ENCODE results near the gene EIF6. TPM values are rescaled to one million over a fixed set of nuclear protein-coding genes. Genes with fewer than 3 reads are reported as not detected.

The EIF6 gene
- total and polyA plus RNA-seq, 12 donors, result 56.7 to 263 (median 114) TPM

DNA sequence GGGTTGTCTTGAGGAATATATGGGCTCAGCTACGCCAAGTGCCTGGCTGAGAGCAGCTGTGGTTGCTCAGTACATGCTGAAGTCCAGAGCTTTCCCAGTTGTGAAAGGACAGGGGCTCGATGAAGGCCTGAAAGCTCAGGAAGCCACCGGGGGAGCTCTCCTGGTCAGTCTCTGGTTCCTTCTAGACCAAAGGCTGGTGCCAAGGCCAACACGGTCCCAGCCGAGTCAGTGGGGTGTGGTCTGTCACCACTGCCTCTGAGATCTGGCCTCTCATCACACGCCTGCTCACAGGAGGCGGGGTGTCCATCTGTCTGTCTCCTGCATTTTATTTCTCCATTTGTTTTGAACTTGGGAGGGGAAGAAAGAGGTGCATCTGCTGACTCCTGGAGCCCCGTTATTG, 12.6 kb upstream of the EIF6 start:
- no peak for TF ChIP-seq POLR2A (IDR thresholded peaks at IDR 0.05)
- TF ChIP-seq, protein P1, sequence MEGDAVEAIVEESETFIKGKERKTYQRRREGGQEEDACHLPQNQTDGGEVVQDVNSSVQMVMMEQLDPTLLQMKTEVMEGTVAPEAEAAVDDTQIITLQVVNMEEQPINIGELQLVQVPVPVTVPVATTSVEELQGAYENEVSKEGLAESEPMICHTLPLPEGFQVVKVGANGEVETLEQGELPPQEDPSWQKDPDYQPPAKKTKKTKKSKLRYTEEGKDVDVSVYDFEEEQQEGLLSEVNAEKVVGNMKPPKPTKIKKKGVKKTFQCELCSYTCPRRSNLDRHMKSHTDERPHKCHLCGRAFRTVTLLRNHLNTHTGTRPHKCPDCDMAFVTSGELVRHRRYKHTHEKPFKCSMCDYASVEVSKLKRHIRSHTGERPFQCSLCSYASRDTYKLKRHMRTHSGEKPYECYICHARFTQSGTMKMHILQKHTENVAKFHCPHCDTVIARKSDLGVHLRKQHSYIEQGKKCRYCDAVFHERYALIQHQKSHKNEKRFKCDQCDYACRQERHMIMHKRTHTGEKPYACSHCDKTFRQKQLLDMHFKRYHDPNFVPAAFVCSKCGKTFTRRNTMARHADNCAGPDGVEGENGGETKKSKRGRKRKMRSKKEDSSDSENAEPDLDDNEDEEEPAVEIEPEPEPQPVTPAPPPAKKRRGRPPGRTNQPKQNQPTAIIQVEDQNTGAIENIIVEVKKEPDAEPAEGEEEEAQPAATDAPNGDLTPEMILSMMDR (IDR thresholded peaks at IDR 0.05), result no peak
- no peak overlapping the region for H3K4me3 ChIP-seq
- peak in 3 of 7 donors; percentile 39 to 53 (median 46) for DNase-seq
- no peaks in the 10 kb centered on the region for H3K36me3 ChIP-seq (replicated peaks in 1 of 2)
- no peak overlapping the region for H3K27ac ChIP-seq
- 41 to 51% (median 50%) methylated on average over 5 to 8 of the region's 8 CpGs for WGBS, 4 donors
- H3K9me3 ChIP-seq (replicated peaks in 1 of 3), result no peaks in the 10 kb centered on the region
- intact Hi-C loops (cut with DNase I), result no loop called here
- no peaks in the 10 kb centered on the region for H3K27me3 ChIP-seq
- H3K4me1 ChIP-seq (replicated peaks in 1 of 2), result no peaks in the 10 kb centered on the region

DNA sequence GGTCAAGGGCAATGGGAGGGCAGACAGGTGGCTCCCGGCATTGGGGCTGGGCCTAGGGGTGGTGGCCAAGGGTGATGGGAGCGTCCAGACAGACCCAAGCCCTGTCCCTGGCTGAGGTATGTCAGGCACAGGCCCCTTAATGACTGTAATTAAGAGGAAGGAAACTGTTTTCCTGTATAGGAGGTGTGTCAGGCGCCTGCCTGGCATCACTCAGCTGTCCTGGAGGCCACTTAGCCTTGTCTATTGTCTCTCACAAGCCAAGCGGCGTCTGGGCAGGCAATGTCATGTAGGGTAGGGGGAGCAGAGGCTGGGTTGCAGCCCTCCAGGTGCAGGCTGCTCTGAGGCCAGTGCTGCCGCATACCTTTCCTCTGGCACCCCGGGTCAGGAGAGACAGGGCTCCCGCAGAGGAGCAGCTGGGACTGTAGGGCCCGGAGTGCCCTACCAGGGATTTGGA, 11.6 kb upstream of the EIF6 start:
- no peaks in the 10 kb centered on the region for H3K9me3 ChIP-seq (replicated peaks in 1 of 3)
- no peak overlapping the region for H3K4me3 ChIP-seq
- no peaks in the 10 kb centered on the region for H3K27me3 ChIP-seq
- WGBS, 4 donors, result 66 to 70% (median 68%) methylated on average over 6 to 9 of the region's 9 CpGs
- H3K4me1 ChIP-seq (replicated peaks in 1 of 2), result no peaks in the 10 kb centered on the region
- DNase-seq, result no peak
- intact Hi-C loops (cut with DNase I), result no loop called here
- TF ChIP-seq, protein P1 (IDR thresholded peaks at IDR 0.05), result no peak
- no peak for TF ChIP-seq POLR2A (IDR thresholded peaks at IDR 0.05)
- no peak overlapping the region for H3K27ac ChIP-seq
- H3K36me3 ChIP-seq (replicated peaks in 1 of 2), result no peaks in the 10 kb centered on the region

DNA sequence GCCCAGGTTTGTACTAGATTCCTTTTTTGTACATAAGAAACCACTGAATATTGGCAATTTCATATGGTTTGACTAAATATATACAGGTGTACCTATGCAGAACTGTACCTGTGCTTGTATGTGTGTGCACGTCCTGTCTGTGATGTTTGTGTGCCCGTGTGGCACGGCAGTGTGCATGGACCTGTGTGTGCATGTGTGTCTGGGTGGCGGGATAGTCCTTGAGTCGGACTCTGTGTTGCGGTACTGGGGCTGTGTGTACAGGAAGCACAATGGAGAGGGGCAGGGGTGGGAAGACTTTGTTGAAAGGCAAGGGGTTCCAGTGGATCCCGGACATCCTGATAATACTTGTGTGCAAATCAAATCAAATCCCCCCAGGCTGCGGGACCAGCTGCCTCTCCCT, 11.1 kb upstream of the EIF6 start:
- intact Hi-C loops (cut with DNase I), result no loop called here
- H3K36me3 ChIP-seq (replicated peaks in 1 of 2), result no peaks in the 10 kb centered on the region
- TF ChIP-seq POLR2A (IDR thresholded peaks at IDR 0.05), result no peak
- TF ChIP-seq, protein P1 (IDR thresholded peaks at IDR 0.05), result no peak
- no peak for DNase-seq
- no peak overlapping the region for H3K4me3 ChIP-seq
- no peaks in the 10 kb centered on the region for H3K9me3 ChIP-seq (replicated peaks in 1 of 3)
- no peaks in the 10 kb centered on the region for H3K4me1 ChIP-seq (replicated peaks in 1 of 2)
- 74 to 81% (median 75%) methylated on average over 6 to 8 of the region's 8 CpGs for WGBS, 4 donors
- no peaks in the 10 kb centered on the region for H3K27me3 ChIP-seq
- no peak overlapping the region for H3K27ac ChIP-seq

DNA sequence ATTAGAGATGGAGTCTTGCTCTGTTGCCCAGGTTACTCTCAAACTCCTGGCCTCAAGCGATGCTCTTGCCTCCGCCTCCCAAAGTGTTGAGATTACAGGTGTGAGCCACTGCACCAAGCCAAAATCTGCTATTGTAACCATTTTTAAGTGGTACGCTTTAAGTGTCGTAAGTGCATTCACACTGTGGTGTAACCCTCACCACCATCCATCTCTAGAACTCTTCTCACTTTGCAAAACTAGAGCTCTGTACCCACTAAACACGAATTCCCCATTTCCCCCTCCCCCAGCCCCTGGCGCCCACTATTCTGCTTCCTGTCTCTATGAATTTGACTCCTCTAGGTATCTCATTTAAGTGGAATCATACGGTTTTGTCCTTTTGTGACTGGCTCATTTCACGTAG, 10.5 kb upstream of the EIF6 start:
- DNase-seq, result no peak
- Histone ChIP-seq H3K9me3 (replicated peaks in 1 of 3) (no peaks in the 10 kb centered on the region), H3K36me3 (replicated peaks in 1 of 2) (no peaks in the 10 kb centered on the region), H3K27me3 (no peaks in the 10 kb centered on the region), H3K27ac (no peak overlapping the region), H3K4me3 (no peak overlapping the region), H3K4me1 (replicated peaks in 1 of 2) (no peaks in the 10 kb centered on the region)
- TF ChIP-seq, protein P1 (IDR thresholded peaks at IDR 0.05), result no peak
- no peak for TF ChIP-seq POLR2A (IDR thresholded peaks at IDR 0.05)
- 70 to 82% (median 75%) methylated on average over 8 of the region's 8 CpGs for whole genome bisulfite sequencing, 4 donors
- intact Hi-C loops (cut with DNase I), result no loop called here

Data from adrenal gland (tissue), 12 donors.